DOHH2 (cell line): ENCODE data around the gene CTCF.

Experiments
- CTCF ChIP-seq: fragments of 200-600 bp; sonication (generic); IDR thresholded peaks from one replicate; pipeline ENCODE4 v1.5.1; 2014; ENCODE audit warnings: antibody characterized with exemption, mild to moderate bottlenecking, low read depth, low read length; ENCODE audit not compliant: poor library complexity, severe bottlenecking
- EZH2phosphoT487 ChIP-seq: fragments of 200-600 bp; sonication (generic); IDR thresholded peaks from 2 replicates; pipeline ENCODE4 v1.6.1; 2017; ENCODE audit warnings: borderline replicate concordance, mild to moderate bottlenecking, antibody characterized with exemption, low read length, moderate library complexity, mixed read lengths

GRCh38 chr16:67534431-67534830 lies 27.9 kb upstream of the CTCF start:
- no peak for TF ChIP-seq CTCF
- no peak for TF ChIP-seq EZH2phosphoT487
